HG02970 (cell line): ENCODE results near the gene HCAR1.
"Not testable (repeated sequence)": the region's sequence is repeated elsewhere in the genome, so short reads cannot be mapped to it uniquely, and the experiment has no call there.

Experiments used
- ATAC-seq: cut with Tn5 transposase; IDR thresholded peaks from one replicate; pipeline ENCODE4 v1.9.1; 2021; ENCODE audit warnings: mild to moderate bottlenecking, moderate library complexity, moderate number of reproducible peaks; ENCODE audit not compliant: unreplicated experiment, low FRiP score

HCAR1 gene, protein sequence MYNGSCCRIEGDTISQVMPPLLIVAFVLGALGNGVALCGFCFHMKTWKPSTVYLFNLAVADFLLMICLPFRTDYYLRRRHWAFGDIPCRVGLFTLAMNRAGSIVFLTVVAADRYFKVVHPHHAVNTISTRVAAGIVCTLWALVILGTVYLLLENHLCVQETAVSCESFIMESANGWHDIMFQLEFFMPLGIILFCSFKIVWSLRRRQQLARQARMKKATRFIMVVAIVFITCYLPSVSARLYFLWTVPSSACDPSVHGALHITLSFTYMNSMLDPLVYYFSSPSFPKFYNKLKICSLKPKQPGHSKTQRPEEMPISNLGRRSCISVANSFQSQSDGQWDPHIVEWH

DNA sequence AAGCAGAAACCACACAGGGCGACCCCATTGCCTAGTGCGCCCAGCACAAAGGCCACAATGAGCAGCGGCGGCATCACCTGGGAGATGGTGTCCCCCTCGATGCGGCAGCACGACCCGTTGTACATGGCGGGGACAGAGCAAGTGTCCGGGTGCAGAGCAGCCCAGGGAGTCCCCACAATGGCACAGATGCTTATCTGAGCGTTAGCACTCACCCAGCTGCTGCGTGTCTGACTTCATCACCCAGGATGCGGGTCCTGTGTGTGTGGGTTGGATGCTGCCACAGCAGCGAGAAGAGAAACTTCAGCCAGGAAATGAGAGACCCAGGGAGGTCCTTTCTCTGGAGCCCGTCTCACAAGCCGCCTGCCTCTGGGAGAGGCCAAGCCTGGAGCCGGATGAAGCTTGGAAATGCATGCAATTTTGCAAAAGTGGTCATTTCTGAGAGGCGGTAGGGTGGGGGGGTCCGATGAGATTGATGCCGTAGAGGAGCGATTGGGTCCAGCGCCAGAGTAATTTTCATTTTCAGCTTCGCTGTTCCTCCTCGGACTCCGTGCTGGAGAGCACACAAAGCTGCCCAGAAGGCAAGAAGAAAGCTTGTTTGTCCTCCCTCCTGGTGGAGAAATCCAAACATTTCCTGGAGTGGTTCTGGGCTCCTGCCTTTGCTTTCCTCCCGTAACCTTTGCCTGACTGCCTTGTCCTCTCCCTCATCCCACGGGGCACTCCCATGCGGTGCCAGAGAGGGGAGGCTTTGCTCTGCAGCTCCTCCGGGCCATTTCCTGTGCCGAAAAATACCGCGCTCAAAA, at the start of gene HCAR1:
TSS of gene HCAR1 (minus strand) at position 630 of the 800 bp plus-strand sequence. CDS start at position 125, 505 bp downstream.
- no peak for ATAC-seq

- ATAC-seq, result no peak
Observed at GRCh38 chr12:122757568-122757967, 26.9 kb upstream of the HCAR1 start.

DNA sequence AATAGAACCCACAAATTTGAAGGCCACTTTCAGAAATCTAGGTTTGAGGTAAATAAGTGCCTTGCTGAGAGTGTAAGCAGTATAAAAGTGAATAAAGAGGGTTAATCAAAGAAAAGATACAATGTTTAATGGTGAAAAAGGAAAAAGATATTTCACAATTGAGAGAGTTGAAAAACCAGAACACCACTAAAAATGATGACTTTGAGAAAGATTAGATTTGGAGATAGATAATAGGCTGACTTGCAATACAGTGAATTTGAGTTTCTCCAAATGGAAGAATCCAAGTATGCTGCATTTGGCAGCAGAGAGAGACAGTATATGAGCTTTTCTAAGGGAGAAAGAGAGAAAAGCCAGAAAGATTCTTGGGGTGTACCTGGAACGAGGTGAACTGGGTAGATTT, 24.1 kb upstream of the HCAR1 start:
- no peak for ATAC-seq

DNA sequence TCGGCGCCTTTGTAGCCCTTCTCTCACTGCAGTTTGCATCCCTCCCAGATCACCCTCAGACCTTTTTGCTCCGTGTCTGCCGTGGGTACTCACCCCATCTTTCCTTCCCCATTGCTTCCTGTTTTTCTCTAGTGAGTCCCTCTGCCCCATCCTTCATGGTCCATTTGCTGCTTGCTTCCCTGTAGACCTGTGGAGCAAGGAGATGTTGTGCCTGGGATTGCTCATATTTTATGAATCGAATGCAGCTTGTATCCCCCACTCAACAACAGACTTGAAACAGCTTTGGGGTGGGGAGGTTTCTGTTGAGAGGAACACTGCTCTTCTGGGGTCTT, 22.6 kb upstream of the HCAR1 start:
- no peak for ATAC-seq

DNA sequence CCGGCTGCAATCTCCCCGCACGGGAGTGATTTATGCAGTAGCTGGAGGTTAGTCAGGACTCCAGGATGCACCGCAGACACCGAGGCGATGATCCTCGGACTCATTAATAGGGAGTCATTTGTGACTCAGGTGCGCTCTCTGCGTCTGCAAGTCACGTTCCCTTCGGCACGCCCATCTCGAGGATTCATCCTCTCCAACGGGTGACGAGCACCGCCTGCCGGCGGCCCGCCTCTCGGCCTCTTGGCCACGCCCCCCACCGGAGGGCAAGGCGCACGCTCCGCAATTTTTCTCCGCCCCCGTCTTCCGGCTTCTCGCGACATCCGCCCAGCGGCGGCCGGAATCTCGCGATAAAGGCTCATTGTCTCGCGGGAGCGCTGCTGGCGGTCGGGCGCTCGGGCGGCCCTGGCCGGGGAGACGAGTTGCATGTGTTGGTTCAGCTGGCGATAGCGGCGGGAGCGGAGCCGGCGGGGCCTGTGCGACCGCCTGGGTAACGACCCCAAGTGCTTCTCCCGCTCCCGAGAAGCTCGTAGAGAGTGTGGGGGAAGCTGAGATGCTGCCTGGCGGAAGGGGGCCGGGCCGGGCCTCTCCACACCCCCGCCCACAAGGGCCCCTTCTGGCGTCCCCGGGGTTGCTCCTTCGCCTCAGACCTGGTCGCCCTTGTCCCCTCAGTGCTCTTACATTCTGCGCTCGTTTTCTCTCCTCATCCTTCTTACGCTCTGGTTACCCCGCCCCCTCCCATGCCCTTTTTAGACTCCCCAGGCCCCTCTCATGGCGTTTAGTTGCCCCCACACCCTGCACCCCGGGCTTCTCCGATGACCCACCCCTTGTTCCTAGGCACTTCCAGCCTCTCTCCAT, 22.0 kb upstream of the HCAR1 start, which contains the start of gene DENR:
TSS of gene DENR (plus strand) at position 361 of the 855 bp plus-strand sequence. CDS start 878 bp downstream, outside the sequence.
- peak; percentile 95 for ATAC-seq

- ATAC-seq, result not testable (repeated sequence)
Observed at GRCh38 chr12:122750781-122751515, 20.3 kb upstream of the HCAR1 start.

DNA sequence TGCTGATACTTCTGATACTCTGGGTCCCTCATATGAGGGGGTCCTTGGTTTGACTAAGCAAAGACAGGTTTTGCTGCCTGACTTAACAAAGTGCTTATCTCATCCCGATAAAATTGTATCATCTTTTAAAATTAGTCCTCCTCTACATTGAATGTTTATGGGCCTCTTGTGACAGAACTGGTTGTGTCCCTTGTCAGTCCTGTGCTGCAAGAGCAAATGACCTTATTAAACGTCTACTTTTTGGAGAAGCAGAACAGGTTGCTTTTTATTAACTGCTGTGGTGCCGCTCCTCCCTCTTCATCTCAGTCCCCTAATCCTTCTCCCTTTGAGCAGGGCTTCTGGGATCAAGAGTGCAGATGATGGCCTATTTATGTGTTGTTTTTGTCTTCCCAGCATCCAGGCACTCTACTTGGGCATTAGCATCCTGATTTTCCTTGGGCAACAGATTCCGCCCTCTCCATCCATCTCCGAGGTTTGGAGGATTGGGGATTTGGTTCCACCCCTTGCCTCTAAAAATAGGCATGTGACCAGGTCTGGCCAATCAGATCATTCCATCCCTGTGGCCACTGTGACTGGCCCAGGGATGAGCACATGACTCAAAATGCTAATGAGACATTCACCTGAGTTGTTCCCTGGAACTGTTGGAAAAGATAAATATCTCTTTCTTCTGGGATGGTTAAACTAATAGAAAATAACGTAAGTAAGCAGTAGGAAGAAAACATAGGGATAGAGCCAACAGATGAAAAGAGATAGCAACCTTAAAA, 19.1 kb upstream of the HCAR1 start:
- no peak for ATAC-seq

DNA sequence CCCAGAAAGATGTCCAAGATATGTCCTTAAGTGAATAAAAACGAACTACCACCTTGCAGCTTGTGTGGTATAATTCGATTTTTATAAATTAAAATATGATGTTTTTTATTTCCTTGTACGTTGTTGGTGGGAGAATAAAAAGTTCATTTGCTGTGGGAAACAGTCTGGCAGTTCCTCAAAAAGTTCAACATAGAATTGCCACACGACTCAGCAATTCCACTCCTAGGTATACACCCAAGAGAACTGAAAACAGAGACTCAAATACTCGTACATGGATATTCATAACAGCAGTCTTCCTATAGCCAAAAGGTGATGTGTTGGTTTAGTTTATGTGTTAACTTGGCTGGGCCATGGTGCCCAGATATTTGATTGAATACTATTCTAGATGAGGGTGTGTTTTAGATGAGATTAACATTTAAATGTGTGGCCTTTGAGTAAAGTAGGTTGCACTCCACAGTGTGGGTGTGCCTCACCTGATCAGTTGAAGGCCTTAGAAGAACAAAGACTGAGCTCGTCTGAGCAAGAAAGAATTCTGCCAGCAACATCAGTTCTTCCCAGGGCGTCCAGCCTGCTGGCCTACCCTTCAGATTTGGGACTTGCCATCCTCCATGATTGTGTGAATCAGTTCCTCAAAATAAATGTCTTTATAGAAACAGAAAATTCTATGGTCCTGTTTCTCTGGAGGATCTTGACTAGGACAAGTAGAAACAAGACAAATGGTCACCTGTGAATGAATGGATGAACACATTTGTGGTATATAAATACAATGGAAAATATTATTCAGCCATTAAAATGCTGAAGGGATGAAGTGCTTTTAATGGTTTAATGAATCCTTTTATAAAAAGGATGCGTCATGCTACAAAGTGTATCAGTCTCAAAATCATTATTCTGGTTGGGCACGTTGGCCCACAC, 16.8 kb upstream of the HCAR1 start:
- ATAC-seq, result no peak

GRCh38 chr12:122743895-122744525, 13.4 kb upstream of the HCAR1 start:
- ATAC-seq, result no peak

GRCh38 chr12:122740351-122740750, 9.7 kb upstream of the HCAR1 start:
- ATAC-seq, result no peak

DNA sequence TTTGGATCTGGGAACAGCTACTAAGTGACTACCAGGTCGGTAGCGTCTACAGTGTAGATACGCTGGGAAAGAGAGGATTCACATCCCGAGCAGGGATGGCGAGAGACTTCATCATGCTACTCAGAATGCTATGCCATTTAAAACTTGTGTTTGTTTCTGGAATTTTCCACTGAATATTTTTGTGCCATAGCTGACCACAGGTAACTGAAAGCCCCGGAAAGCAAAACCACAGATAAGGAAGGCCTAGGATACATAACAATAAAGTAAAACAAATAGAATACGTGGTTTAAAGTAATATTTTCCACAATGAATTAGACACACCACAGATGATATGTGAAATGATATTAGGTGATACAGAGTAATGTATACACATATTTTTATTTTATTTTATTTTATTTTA, 7.9 kb upstream of the HCAR1 start:
- ATAC-seq, result no peak

- ATAC-seq, result no peak
Observed at GRCh38 chr12:122732611-122733010, 2.0 kb upstream of the HCAR1 start.

DNA sequence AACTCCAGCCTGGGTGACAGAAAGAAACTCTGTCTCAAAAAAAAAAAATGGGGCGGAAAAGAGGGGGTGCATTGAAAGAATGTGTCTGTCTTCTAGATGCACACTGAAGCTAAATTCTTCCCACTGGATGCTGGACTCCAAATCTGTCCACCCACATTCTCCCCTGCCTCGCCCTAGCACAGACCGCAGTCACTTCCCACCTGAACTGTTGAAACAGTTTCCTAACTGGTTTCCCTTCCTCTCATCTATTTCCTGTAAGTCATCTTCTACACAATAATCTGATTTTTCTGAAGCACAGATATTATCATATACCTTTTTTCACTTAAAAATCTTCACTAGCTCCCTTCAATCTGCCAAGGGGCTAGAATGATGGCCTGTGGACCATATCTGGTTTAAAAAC, 1.5 kb upstream of the HCAR1 start:
- no peak for ATAC-seq

DNA sequence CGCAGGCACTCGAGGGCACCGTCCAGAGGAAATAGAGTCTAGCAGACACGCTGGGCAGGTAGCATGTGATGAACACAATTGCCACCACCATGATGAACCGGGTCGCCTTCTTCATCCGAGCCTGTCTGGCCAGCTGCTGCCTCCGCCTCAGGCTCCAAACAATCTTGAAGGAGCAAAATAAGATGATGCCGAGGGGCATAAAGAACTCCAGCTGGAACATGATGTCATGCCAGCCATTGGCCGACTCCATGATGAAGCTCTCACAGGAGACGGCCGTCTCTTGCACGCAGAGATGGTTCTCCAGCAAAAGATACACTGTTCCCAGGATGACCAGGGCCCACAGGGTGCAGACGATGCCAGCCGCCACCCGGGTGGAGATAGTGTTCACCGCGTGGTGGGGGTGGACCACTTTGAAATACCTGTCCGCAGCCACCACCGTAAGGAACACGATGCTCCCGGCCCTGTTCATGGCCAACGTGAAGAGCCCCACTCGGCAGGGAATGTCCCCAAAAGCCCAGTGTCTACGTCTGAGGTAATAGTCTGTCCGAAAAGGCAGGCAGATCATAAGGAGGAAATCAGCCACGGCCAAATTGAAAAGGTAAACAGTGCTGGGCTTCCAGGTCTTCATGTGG, 945 bp downstream of the HCAR1 start:
- no peak for ATAC-seq

DNA sequence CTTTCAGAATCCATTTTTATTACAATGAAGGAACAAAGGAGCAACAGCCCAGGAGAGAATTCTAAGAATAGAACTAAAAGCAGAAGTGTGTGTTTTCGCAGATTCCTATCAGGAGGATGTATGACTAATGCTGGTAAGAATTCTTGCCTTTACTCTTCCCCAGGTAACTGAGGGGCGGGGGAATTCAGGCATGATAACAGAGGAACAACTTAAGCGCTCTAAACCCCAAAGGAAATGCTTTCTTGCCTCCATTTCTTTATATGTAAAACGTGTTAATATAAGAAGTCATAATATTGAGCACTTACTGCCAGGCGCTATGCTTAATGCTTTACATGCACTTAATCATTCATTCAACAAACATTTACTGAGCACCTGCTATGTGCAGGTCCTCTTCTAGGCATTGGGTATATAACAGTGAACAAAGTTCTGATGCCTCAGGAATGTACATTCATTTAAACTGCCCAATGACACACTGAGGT, 4.5 kb downstream of the HCAR1 start:
- no peak for ATAC-seq

DNA sequence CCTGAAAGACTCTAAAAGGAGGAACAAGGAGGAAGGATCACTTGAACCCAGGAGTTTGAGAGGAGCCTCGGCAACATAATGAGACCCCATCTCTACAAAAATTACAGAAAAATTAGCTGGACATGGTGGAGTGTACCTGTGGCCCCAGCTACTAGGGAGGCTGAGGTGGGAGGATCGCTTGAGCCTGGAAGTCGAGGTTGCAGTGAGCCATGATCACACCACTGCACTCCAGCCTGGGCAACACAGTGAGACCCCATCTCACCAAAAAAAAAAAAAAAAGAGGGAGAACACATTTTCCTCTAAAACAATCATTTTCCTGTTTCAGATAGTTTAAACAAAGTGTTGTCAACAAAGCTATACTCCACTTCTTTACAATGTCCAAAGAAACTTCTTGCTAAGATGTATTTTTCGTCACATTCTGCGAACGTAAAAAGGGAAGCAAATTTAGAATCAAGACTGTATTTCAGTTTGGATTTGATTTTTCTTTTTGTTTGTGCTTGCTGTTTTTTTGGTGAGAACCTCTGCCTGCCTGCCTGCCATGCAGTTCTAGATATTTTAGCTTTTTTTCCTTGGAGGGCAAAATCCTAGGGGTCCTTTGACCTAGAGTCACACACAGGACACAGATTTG, 5.1 kb downstream of the HCAR1 start:
- ATAC-seq, result no peak
